ENCODE results near the gene RPS6KA1.
"Not testable (repeated sequence)": the region's sequence is repeated elsewhere in the genome, so short reads cannot be mapped to it uniquely, and the experiment has no call there.

The RPS6KA1 gene

GRCh38 chr1:26581287-26581651, 51.7 kb downstream of the RPS6KA1 start:
- TF ChIP-seq, protein P1, sequence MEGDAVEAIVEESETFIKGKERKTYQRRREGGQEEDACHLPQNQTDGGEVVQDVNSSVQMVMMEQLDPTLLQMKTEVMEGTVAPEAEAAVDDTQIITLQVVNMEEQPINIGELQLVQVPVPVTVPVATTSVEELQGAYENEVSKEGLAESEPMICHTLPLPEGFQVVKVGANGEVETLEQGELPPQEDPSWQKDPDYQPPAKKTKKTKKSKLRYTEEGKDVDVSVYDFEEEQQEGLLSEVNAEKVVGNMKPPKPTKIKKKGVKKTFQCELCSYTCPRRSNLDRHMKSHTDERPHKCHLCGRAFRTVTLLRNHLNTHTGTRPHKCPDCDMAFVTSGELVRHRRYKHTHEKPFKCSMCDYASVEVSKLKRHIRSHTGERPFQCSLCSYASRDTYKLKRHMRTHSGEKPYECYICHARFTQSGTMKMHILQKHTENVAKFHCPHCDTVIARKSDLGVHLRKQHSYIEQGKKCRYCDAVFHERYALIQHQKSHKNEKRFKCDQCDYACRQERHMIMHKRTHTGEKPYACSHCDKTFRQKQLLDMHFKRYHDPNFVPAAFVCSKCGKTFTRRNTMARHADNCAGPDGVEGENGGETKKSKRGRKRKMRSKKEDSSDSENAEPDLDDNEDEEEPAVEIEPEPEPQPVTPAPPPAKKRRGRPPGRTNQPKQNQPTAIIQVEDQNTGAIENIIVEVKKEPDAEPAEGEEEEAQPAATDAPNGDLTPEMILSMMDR (IDR thresholded peaks at IDR 0.05; ENCODE audit: low read depth, low read length) = no peak
- no peak for DNase-seq (ENCODE audit: extremely low read depth, low read depth)

DNA sequence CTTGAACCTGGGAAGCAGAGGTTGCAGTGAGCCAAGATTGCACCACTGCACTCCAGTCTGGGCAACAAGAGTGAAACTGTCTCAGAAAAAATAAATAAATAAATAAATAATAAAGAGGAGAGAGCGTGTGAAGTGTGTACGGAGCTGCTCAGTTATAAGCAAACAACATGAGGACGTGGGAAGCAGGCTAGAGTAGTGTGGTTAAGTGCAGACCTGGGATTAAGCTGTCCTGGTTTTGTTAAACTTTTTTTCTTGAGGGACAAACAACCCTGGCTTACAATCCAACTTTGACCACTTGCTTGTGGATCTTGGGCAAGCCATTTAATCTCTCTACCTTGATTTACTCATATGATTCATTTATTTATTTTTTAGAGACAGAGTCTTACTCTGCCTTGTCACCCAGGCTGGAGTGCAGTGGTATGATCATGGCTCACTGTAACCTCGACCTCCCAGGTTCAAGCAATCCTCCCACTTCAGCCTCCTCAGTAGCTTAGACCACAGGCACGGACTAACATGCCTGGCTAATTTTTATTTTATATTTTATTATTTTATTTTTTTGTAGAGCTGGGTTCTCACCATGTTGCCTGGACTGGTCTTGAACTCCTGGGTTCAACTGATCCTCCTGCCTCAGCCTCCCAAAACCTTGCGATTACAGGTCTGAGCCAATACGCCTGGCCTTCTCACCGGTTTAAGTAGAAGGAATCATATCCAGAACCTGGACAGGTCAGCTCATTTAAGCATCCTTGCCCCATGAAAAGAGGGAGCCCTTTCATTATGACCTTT, 52.7 kb downstream of the RPS6KA1 start:
- no peak for DNase-seq (ENCODE audit: extremely low read depth, low read depth)
- TF ChIP-seq, protein P1 (IDR thresholded peaks at IDR 0.05; ENCODE audit: low read depth, low read length) = no peak

GRCh38 chr1:26582836-26583460, 53.4 kb downstream of the RPS6KA1 start:
- DNase-seq (ENCODE audit: extremely low read depth, low read depth) = peak; percentile 57
- TF ChIP-seq, protein P1 (IDR thresholded peaks at IDR 0.05; ENCODE audit: low read depth, low read length) = no peak

GRCh38 chr1:26583646-26584485, 54.3 kb downstream of the RPS6KA1 start:
- no peak for DNase-seq (ENCODE audit: extremely low read depth, low read depth)
- TF ChIP-seq, protein P1 (IDR thresholded peaks at IDR 0.05; ENCODE audit: low read depth, low read length) = peak; percentile 3; the same call in 1 of the 2 replicates

- not testable (repeated sequence) for DNase-seq (ENCODE audit: extremely low read depth, low read depth)
Measured at GRCh38 chr1:26584588-26584987, 55.0 kb downstream of the RPS6KA1 start.

DNA sequence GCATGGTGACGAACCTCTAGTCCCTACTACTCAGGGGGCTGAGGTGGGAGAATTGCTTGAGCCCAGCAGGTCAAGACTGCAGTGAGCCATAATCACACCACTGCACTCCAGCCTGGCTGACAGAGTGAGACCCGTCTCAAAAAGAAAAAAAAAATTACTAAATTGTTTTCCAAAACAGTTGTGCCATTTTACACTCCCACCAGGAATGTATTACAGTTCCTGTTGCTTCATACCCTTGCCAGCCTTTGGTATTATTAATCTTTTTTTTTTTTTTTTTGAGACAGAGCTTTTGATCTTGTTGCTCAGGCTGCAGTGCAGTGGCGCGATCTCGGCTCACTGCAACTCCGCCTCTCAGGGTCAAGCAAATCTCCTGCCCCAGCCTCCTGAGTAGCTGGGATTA, 55.9 kb downstream of the RPS6KA1 start:
- no peak for DNase-seq (ENCODE audit: extremely low read depth, low read depth)
- TF ChIP-seq, protein P1 (IDR thresholded peaks at IDR 0.05; ENCODE audit: low read depth, low read length) = no peak

DNA sequence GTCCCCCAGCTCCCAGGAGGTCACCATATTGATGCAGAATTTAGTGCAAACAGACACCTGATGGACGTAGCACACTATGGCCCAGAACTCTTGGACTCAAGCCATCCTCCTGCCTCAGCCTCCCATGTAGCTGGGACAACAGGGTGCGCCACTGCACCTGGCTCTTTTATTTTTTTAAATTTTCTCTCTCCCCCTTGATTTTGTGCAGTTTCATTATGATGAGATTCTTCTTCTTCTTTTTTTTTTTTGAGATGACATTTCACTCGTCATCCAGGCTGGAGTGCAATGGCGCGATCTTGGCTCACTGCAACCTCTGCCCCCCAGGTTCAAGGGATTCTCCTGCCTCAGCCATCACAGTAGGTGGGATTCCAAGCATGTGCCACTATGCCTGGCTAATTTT, 63.8 kb downstream of the RPS6KA1 start:
- no peak for DNase-seq (ENCODE audit: extremely low read depth, low read depth)
- TF ChIP-seq, protein P1 (IDR thresholded peaks at IDR 0.05; ENCODE audit: low read depth, low read length) = no peak

DNA sequence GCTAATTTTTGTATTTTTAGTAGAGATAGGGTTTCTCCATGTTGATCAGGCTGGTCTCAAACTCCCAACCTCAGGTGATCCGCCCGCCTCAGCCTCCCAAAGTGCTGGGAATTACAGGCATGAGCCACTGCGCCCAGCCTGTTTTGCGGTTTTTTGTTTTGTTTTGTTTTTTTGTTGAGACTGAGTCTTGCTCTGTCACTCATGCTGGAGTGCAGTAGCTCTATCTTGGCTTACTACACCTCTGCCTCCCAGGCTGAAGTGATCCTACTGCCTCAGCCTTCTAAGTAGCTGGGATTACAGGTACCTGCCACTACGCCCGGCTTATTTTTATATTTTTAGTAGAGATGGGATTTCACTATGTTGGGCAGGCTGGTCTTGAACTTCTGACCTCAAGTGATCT, 65.0 kb downstream of the RPS6KA1 start:
- DNase-seq (ENCODE audit: extremely low read depth, low read depth) = not testable (repeated sequence)

Data from AG09319 (cell line).